ENCODE data around the gene ENSA.

Gene ENSA

DNA sequence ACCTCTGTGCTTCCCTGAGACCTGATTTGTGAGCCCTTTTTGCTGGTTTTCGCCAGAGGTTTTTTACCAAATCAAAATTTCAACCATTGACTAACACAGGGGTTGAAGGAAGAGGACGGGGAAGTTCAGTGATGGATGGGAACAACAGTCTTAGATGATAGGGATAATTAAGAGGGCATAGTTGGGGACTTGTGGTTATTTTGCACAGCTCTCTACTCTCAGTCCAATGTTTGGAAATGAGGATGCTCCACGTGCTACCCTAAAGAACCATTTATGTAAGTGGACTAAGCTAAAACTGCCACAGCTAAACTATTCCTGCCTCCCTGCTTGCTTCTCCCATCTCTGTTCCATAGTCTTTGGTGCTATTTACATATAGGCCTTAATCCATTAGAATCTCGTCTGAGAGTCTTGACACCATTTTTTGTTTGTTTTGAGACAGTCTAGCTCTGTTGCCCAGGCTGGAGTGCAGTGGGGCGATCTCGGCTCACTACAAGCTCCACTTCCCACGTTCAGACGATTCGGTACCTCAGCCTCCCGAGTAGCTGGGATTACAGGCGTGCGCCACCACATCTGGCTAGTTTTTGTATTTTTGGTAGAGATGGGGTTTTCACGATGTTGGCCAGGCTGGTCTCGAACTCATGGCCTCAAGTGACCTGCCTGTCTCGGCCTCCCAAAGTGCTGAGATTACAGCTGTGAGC is 49.3 kb downstream of the ENSA start:
- DNase-seq: no peak

- DNase-seq: peak; percentile 95
Measured at GRCh38 chr1:150579110-150579944, 50.1 kb downstream of the ENSA start, which contains the start of gene MCL1. TSS of gene MCL1 (minus strand) at chr1:150579610. CDS start at chr1:150579530, 80 bp downstream.

DNA sequence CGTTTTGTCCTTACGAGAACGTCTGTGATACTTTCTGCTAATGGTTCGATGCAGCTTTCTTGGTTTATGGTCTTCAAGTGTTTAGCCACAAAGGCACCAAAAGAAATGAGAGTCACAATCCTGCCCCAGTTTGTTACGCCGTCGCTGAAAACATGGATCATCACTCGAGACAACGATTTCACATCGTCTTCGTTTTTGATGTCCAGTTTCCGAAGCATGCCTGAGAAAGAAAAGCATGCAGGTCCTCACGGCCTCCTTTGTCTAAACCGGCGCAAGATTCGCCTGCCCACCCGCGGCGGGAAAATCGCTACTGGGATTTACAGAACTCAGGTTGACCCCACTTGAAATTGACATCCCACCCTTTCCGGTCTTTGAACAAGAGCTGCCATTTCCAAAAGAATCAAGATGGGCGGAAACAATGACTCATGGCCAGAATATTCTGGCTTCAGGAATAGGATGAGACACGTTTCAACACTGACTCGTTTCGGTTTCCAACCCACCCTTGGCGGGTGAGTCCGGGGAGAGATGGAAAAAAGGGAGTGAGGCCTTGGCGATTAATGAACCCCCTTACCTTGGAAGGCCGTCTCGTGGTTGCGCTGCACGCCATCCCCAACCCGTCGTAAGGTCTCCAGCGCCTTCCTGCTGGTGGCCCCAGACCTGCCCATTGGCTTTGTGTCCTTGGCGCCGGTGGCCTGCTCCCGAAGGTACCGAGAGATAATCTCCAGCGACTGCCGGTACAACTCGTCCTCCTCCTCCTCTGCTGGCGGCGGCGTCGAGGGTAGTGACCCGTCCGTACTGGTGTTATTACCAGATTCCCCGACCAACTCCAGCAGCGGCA is 50.9 kb downstream of the ENSA start:
- peak in 1 of 2 donors; percentile 58 for DNase-seq

GRCh38 chr1:150577557-150578271 is 51.7 kb downstream of the ENSA start:
- DNase-seq: peak in 1 of 2 donors; percentile 61

- peak in 1 of 2 donors; percentile 46 for DNase-seq
Measured at GRCh38 chr1:150576794-150577556, 52.4 kb downstream of the ENSA start.

GRCh38 chr1:150576367-150576711 is 53.1 kb downstream of the ENSA start:
- peak in 1 of 2 donors; percentile 28 for DNase-seq

GRCh38 chr1:150575518-150576366 is 53.7 kb downstream of the ENSA start:
- peak in 1 of 2 donors; percentile 30 for DNase-seq

GRCh38 chr1:150575072-150575489 is 54.3 kb downstream of the ENSA start:
- DNase-seq: peak in 1 of 2 donors; percentile 19

- peak; percentile 12 to 34 for DNase-seq
Measured at GRCh38 chr1:150574260-150575071, 54.9 kb downstream of the ENSA start.

DNA sequence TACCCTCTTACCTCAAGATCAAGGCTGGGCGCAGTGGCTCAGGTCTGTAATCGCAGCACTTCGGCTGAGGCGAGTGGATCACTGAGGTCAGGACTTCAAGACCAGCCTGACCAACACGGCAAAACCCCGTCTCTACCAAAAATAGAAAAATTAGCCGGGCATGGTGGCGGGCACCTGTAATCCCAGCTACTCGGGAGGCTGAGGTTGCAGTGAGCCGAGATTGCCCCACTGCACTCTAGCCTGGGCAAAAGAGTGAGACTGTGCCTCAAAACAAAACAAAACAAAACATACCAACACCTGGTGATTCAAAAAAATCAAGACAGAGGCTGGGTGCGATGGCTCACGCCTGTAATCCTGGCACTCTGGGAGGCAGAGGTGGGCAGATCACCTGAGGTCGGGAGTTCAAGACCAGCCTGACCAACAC is 55.8 kb downstream of the ENSA start:
- DNase-seq: peak; percentile 35 to 46

- peak; percentile 24 to 49 for DNase-seq
Measured at GRCh38 chr1:150572918-150573647, 56.3 kb downstream of the ENSA start.
